ENCODE results near the gene CCKAR. TPM values are rescaled to one million over a fixed set of nuclear protein-coding genes. Genes with fewer than 3 reads are reported as not detected.

The CCKAR gene
- total RNA-seq, 1 experiment from 2014 or later, result not detected

- TF ChIP-seq ARID4B (CRISPR knock-in tag; IDR thresholded peaks at IDR 0.05; ENCODE audit: borderline replicate concordance), result no peak
- no peak for TF ChIP-seq IRF2 (CRISPR knock-in tag; IDR thresholded peaks at IDR 0.05; ENCODE audit: borderline replicate concordance, low read depth)
- TF ChIP-seq MYBL2 (CRISPR knock-in tag; IDR thresholded peaks at IDR 0.05), result no peak
- no peak for TF ChIP-seq HMGXB4 (CRISPR knock-in tag; IDR thresholded peaks at IDR 0.05)
- no peak for TF ChIP-seq ZNF512 (CRISPR knock-in tag; IDR thresholded peaks at IDR 0.05; ENCODE audit: borderline replicate concordance)
- no peak for TF ChIP-seq NFATC4 (CRISPR knock-in tag; IDR thresholded peaks at IDR 0.05)
- TF ChIP-seq ATF1 (CRISPR knock-in tag; IDR thresholded peaks at IDR 0.05), result no peak
- no peak for TF ChIP-seq ZNF396 (CRISPR knock-in tag; IDR thresholded peaks at IDR 0.05; ENCODE audit: borderline replicate concordance)
- TF ChIP-seq GRHL2 (CRISPR knock-in tag; IDR thresholded peaks at IDR 0.05; ENCODE audit: insufficient replicate concordance, severe bottlenecking), result no peak
- TF ChIP-seq ZMAT4 (CRISPR knock-in tag; IDR thresholded peaks at IDR 0.05), result no peak
- no peak for TF ChIP-seq SMAD4 (CRISPR knock-in tag; IDR thresholded peaks at IDR 0.05)
Measured at GRCh38 chr4:26455571-26455970, 34.7 kb downstream of the CCKAR start (continued).

- Mint-ChIP-seq H3K36me3 (no peaks in the 10 kb centered on the region), H3K27me3 (ENCODE audit: low read depth) (no peaks in the 10 kb centered on the region), H3K27ac (no peak overlapping the region), H3K9me3 (peaks cover 16% of the 10 kb centered on the region), H3K4me1 (peaks cover 21% of the 10 kb centered on the region), H3K4me3 (no peak overlapping the region)
- DNase-seq (ENCODE audit: low spot score) (no peak), ATAC-seq (no peak)
- ChIA-PET POLR2A (no interaction called here), CTCF (no interaction called here)
- no peak for TF ChIP-seq HMGXB4 (CRISPR knock-in tag; IDR thresholded peaks at IDR 0.05)
- no peak for TF ChIP-seq TP53 (CRISPR knock-in tag; IDR thresholded peaks at IDR 0.05)
- no peak for TF ChIP-seq ZNF423 (CRISPR knock-in tag; IDR thresholded peaks at IDR 0.05)
- no peak for TF ChIP-seq E2F4 (CRISPR knock-in tag; IDR thresholded peaks at IDR 0.05; ENCODE audit: borderline replicate concordance, low read depth)
- no peak for TF ChIP-seq ESRRA (CRISPR knock-in tag; IDR thresholded peaks at IDR 0.05; ENCODE audit: borderline replicate concordance)
- no peak for TF ChIP-seq NR3C1 (CRISPR knock-in tag; conservative IDR thresholded peaks at IDR 0.05; ENCODE audit: low read depth)
- no peak for TF ChIP-seq FOXP4 (CRISPR knock-in tag; IDR thresholded peaks at IDR 0.05)
- no peak for TF ChIP-seq JUN (CRISPR knock-in tag; IDR thresholded peaks at IDR 0.05)
Measured at GRCh38 chr4:26454961-26455360, 35.3 kb downstream of the CCKAR start.
